ENCODE data around the gene AP2M1. TPM values are rescaled to one million over a fixed set of nuclear protein-coding genes. Genes with fewer than 3 reads are reported as not detected.

The AP2M1 gene
- total RNA-seq, 1 experiment from 2014 or later, result 353 TPM

DNA sequence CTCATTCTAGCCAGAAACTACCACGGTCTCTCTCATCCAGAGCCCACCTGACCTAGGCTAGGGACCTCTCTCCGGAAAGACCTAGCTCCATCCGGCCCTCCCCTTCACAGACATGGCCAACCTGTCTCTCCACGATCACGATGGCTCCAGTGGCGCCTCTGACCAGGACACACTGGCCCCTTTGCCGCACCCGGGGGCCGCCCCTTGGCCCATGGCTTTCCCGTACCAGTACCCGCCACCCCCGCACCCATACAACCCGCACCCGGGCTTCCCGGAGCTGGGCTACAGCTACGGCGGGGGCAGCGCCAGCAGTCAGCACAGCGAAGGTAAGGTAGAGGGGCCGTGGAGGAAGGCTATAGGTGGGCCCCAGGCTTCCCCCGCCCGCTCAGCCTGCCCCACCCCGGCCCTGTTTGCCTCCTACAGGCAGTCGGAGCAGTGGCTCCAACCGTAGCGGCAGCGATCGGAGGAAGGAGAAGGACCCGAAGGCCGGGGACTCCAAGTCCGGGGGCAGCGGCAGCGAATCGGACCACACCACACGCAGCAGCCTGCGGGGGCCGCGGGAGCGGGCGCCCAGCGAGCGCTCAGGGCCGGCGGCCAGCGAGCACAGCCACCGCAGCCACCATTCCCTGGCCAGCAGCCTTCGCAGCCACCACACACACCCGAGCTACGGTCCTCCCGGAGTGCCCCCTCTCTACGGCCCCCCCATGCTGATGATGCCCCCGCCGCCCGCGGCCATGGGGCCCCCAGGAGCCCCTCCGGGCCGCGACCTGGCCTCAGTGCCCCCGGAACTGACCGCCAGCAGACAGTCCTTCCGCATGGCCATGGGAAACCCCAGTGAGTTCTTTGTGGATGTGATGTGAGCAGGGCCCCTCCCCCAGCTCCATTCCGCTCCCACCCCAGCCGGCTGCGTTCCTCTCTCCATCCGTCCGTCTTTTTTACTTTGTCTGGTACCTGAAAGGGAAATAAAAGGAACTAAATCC lies 4.5 kb upstream of the AP2M1 start:
- Histone ChIP-seq H3K27ac (ENCODE audit: low read depth, low read length) (no peak overlapping the region), H3K4me1 (ENCODE audit: control insufficient read depth in 1 of 2, insufficient read depth in 2 of 2, low read length in 2 of 2) (peaks cover 0 to 7% of the 10 kb centered on the region in 2 experiments; a peak in 2 of 4 replicates), H3K9me3 (ENCODE audit: control insufficient read depth in 1 of 2, insufficient read depth in 1 of 2, low read depth in 1 of 2, low read length in 2 of 2) (no peaks in the 10 kb centered on the region), H4K20me1 (ENCODE audit: insufficient read depth) (no peaks in the 10 kb centered on the region), H2AFZ (ENCODE audit: low read depth, low read length, poor library complexity, severe bottlenecking) (no peak overlapping the region), H3K79me2 (ENCODE audit: insufficient read depth, low read length) (peaks cover 5% of the 10 kb centered on the region), H3K4me3 (replicated peaks in 1 of 2; ENCODE audit: low read depth in 1 of 2, low read length in 2 of 2) (no peak overlapping the region), H3K9me2 (ENCODE audit: insufficient read depth) (no peaks in the 10 kb centered on the region), H3K27me3 (ENCODE audit: insufficient read depth, low read length) (no peaks in the 10 kb centered on the region), H3K36me3 (ENCODE audit: control insufficient read depth in 1 of 2, insufficient read depth in 2 of 2, low read length in 2 of 2) (peaks cover 22 to 24% of the 10 kb centered on the region in 2 experiments; a peak in 3 of 4 replicates), H3K4me2 (ENCODE audit: low read length) (no peak overlapping the region), H3K9ac (ENCODE audit: low read length) (no peak overlapping the region)
- CTCF ChIA-PET, result no interaction called here
- RAD21 ChIA-PET (ENCODE audit: low non-redundant PET in 1 of 2, low total read pairs in 2 of 2, uncharacterized antibody in 2 of 2, unreplicated experiment in 2 of 2), result no interaction called here
- TF ChIP-seq RAD21 (IDR thresholded peaks at IDR 0.05; ENCODE audit: low read depth), result no peak
- no peak for TF ChIP-seq ELF1 (IDR thresholded peaks at IDR 0.05; ENCODE audit: borderline replicate concordance, low read depth)
- TF ChIP-seq, protein P1, sequence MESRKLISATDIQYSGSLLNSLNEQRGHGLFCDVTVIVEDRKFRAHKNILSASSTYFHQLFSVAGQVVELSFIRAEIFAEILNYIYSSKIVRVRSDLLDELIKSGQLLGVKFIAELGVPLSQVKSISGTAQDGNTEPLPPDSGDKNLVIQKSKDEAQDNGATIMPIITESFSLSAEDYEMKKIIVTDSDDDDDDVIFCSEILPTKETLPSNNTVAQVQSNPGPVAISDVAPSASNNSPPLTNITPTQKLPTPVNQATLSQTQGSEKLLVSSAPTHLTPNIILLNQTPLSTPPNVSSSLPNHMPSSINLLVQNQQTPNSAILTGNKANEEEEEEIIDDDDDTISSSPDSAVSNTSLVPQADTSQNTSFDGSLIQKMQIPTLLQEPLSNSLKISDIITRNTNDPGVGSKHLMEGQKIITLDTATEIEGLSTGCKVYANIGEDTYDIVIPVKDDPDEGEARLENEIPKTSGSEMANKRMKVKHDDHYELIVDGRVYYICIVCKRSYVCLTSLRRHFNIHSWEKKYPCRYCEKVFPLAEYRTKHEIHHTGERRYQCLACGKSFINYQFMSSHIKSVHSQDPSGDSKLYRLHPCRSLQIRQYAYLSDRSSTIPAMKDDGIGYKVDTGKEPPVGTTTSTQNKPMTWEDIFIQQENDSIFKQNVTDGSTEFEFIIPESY (IDR thresholded peaks at IDR 0.05; ENCODE audit: extremely low read depth, insufficient replicate concordance, low read length), result no peak
- TF ChIP-seq EGR1 (IDR thresholded peaks at IDR 0.05; ENCODE audit: low read depth), result no peak
- TF ChIP-seq EZH2phosphoT487 (IDR thresholded peaks at IDR 0.05; ENCODE audit: borderline replicate concordance), result no peak
- no peak for TF ChIP-seq ZNF274 (IDR thresholded peaks at IDR 0.05; ENCODE audit: low read depth, low read length)
- no peak for TF ChIP-seq CBX3 (IDR thresholded peaks at IDR 0.05; ENCODE audit: low read depth)
- TF ChIP-seq TCF7L2 (IDR thresholded peaks at IDR 0.05; ENCODE audit: borderline replicate concordance, extremely low read depth, insufficient read depth, insufficient read length), result no peak
- TF ChIP-seq, protein P2, sequence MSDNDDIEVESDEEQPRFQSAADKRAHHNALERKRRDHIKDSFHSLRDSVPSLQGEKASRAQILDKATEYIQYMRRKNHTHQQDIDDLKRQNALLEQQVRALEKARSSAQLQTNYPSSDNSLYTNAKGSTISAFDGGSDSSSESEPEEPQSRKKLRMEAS (IDR thresholded peaks at IDR 0.05), result no peak
- no peak for TF ChIP-seq POLR2AphosphoS5 (IDR thresholded peaks at IDR 0.05; ENCODE audit: low read depth, low read length)
- no peak for TF ChIP-seq SIN3A (IDR thresholded peaks at IDR 0.05; ENCODE audit: low read depth)
- TF ChIP-seq, protein P3, sequence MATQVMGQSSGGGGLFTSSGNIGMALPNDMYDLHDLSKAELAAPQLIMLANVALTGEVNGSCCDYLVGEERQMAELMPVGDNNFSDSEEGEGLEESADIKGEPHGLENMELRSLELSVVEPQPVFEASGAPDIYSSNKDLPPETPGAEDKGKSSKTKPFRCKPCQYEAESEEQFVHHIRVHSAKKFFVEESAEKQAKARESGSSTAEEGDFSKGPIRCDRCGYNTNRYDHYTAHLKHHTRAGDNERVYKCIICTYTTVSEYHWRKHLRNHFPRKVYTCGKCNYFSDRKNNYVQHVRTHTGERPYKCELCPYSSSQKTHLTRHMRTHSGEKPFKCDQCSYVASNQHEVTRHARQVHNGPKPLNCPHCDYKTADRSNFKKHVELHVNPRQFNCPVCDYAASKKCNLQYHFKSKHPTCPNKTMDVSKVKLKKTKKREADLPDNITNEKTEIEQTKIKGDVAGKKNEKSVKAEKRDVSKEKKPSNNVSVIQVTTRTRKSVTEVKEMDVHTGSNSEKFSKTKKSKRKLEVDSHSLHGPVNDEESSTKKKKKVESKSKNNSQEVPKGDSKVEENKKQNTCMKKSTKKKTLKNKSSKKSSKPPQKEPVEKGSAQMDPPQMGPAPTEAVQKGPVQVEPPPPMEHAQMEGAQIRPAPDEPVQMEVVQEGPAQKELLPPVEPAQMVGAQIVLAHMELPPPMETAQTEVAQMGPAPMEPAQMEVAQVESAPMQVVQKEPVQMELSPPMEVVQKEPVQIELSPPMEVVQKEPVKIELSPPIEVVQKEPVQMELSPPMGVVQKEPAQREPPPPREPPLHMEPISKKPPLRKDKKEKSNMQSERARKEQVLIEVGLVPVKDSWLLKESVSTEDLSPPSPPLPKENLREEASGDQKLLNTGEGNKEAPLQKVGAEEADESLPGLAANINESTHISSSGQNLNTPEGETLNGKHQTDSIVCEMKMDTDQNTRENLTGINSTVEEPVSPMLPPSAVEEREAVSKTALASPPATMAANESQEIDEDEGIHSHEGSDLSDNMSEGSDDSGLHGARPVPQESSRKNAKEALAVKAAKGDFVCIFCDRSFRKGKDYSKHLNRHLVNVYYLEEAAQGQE (IDR thresholded peaks at IDR 0.05; ENCODE audit: low read depth), result no peak
- no peak for ATAC-seq
- intact Hi-C loops (cut with micrococcal nuclease), result no loop called here
- POLR2A ChIA-PET, result no interaction called here
- no peak for DNase-seq (ENCODE audit: low read depth, low spot score)
- no TSS peak for BruUV-seq (replicated peaks)

Measured in HCT116 (cell line).